ENCODE measurements around the gene CRYGD.

Gene CRYGD

GRCh38 chr2:208077276-208077675 lies 47.0 kb downstream of the CRYGD start:
- DNase-seq: no peak

DNA sequence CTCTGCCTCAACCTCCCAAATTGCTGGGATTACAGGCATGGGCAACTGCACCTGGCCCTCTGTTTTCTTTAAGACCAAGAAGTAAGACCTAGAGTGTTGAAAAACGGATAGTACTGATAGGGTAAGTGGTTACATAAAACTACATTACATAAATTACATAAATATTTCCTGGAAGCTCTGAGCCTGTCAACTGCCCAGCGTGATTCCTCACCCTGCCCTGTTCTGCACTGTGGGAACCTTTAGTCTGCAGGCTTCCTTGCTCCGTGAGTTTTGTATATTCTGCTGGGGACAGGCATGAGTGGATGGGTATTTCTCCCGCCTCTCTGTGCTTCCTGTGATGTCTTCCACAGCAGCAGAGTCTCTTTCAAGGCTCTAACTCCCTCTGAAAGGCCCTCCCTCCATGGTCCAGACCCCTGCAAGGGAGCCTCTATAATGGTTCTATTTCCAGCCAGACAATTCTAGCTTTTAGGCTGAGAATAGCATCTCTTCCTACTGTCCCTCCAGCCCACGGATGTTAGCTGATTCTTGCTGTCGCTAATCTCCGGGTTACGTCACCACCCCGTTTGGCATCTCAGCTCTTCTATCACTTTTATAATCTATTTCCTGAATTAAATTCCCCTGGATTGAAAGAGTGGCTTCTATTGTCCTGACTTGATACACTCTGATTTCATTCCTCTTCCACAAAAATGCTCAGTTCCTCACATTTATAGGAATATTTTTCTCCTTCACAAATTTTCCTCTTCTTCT lies 49.5 kb downstream of the CRYGD start:
- DNase-seq: no peak

DNA sequence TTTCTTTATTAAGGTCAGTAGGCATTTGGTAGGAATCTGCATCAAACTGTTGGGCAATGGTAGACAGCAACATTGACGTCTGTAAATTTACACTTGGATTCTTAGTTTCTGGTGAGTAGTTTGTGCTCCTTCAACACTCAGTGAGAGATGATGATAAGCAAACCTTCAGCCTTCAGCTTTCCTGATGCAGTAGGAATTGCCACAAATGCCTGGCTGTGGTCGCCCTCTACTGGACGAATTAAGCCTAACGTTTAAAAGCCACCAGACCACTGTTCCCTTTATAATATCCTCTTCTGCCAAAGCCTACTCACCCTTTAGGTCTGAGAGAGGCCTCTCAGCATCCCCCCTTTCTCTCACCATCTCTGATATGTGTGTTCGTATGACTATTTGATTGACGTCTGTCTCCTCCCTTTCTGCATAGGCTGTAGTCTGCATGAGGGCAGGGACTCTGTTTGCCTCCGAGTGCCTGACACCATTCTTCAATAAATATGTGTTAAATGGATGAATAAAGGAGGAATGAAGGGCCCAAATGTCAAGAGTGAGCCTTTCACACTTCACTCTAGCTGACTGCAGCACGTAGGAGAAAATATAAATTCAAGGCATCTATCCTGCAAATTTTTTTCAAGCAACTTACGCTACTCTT lies 52.0 kb downstream of the CRYGD start:
- DNase-seq: peak; percentile 66 to 69

Data from activated T-cell treated with anti-CD3 and anti-CD28 coated beads, Interleukin-2, amount 50 U/mL, for 48 hours (primary cell).